GM12878 (cell line): Measurements from ENCODE around the gene WWP2. TPM values are rescaled to one million over a fixed set of nuclear protein-coding genes. Genes with fewer than 3 reads are reported as not detected.

Experiments used
- ATAC-seq: fragments of 200-7000 bp; cut with Tn5 transposase; 3 replicates; pipeline ENCODE4 v1.9.1; 2020; ENCODE audit warnings: mild to moderate bottlenecking, moderate library complexity
- BruUV-seq: library from RNA; stranded (reverse); fragments of 400-500 nt; replicated peaks from 2 replicates; lab custom pipeline; 2021; lab: Mats Ljungman, UMichigan
- CTCF ChIA-PET: fragments of 300-600 bp; sonication (Branson Sonifier 250); formaldehyde crosslinking; extraction: SDS; loops from one replicate; lab custom pipeline; 2021; ENCODE audit warnings: inconsistent platforms; lab: Yijun Ruan, JAX
- POLR2A ChIA-PET: fragments of 350-600 bp; formaldehyde crosslinking; extraction: SDS; loops from one replicate; lab custom pipeline; 2021; ENCODE audit warnings: inconsistent platforms; lab: Charles Lee
- RAD21 ChIA-PET: fragments of 300-600 bp; sonication (Branson Sonifier 250); formaldehyde crosslinking; loops from one replicate; lab custom pipeline; 2023; ENCODE audit warnings: antibody characterized with exemption; ENCODE audit not compliant: unreplicated experiment; lab: Charles Lee
- SMC1A ChIA-PET: fragments of 300-600 bp; sonication (Branson Sonifier 250); formaldehyde crosslinking; loops from one replicate; lab custom pipeline; 2023; ENCODE audit not compliant: unreplicated experiment, uncharacterized antibody; lab: Charles Lee
- DNase-seq: peaks from one replicate; pipeline ENCODE4 v3.0.0-alpha.2; 2011; ENCODE audit warnings: low read depth, low spot score
- FAIRE-seq: peaks from 3 replicates; lab custom pipeline; 2011; peaks lifted over from hg19 to GRCh38; lab: Jason Lieb, UNC
- H2AFZ ChIP-seq: 2 replicates; pipeline ENCODE4 v1.6.0; 2011; ENCODE audit warnings: low read depth, low read length, control low read depth; ENCODE audit not compliant: control insufficient read depth
- H3K27ac ChIP-seq: 2 replicates; pipeline ENCODE4 v1.5.1; 2011; ENCODE audit warnings: control low read depth; ENCODE audit not compliant: control insufficient read depth, insufficient read depth
- H3K27me3 ChIP-seq, 2 experiments: replicated peaks in 1 of 2; 2 replicates each; pipeline versions ENCODE4 v1.6.0 to v1.6.1; 2011; ENCODE audit warnings: low read length in 1 of 2; ENCODE audit not compliant: control insufficient read depth in 2 of 2, insufficient read depth in 2 of 2
- H3K36me3 ChIP-seq, 2 experiments: 2 replicates each; pipeline ENCODE4 v1.5.1; 2011; ENCODE audit warnings: low read length in 1 of 2; ENCODE audit not compliant: control insufficient read depth in 2 of 2, insufficient read depth in 2 of 2
- H3K4me1 ChIP-seq: 2 replicates; pipeline ENCODE4 v1.6.1; 2011; ENCODE audit warnings: mild to moderate bottlenecking, low read length, moderate library complexity, mixed read lengths; ENCODE audit not compliant: control insufficient read depth, insufficient read depth
- H3K4me2 ChIP-seq: 2 replicates; pipeline ENCODE4 v1.6.0; 2011; ENCODE audit warnings: control low read depth; ENCODE audit not compliant: control insufficient read depth, insufficient read depth
- H3K4me3 ChIP-seq: fragments of 200-600 bp; sonication (generic); 2 replicates; pipeline ENCODE4 v1.5.1; 2016
- H3K79me2 ChIP-seq: 2 replicates; pipeline ENCODE4 v1.6.0; 2011; ENCODE audit warnings: low read length; ENCODE audit not compliant: control insufficient read depth, insufficient read depth
- H3K9ac ChIP-seq: 2 replicates; pipeline ENCODE4 v1.8.0; 2011; ENCODE audit warnings: low read length, control low read depth, mixed read lengths; ENCODE audit not compliant: control insufficient read depth, insufficient read depth
- H3K9me3 ChIP-seq: replicated peaks from 3 replicates; pipeline ENCODE4 v1.5.1; 2011; ENCODE audit warnings: mild to moderate bottlenecking, low read length; ENCODE audit not compliant: control insufficient read depth, insufficient read depth
- H4K20me1 ChIP-seq: 2 replicates; pipeline ENCODE4 v1.6.0; 2011; ENCODE audit not compliant: control insufficient read depth, insufficient read depth
- IKZF2 ChIP-seq, 2 experiments: fragments of 450-650 bp; IDR thresholded peaks; 2 replicates each; pipeline ENCODE4 v1.6.1; 2017; ENCODE audit warnings: mild to moderate bottlenecking in 2 of 2, moderate library complexity in 2 of 2
- NFXL1 ChIP-seq: fragments of 450-650 bp; IDR thresholded peaks from 2 replicates; pipeline ENCODE4 v1.6.1; 2017; ENCODE audit warnings: antibody characterized with exemption, mild to moderate bottlenecking, borderline replicate concordance
- POU2F2 ChIP-seq: IDR thresholded peaks from 3 replicates; pipeline ENCODE4 v1.6.1; 2011; ENCODE audit warnings: low read depth, mild to moderate bottlenecking, low read length, borderline replicate concordance
- WGBS: methylation state at CpG from one replicate; pipeline ENCODE4 v1.1.6; 2016; ENCODE audit warnings: low lambda C conversion rate; ENCODE audit not compliant: insufficient replicate concordance, insufficient coverage; ENCODE audit errors: missing lambda C conversion rate; 5-methylcytosine and 5-hydroxymethylcytosine counted together
- in situ Hi-C: fragments of 300-500 bp; cut with MboI; formaldehyde crosslinking; loops from 9 replicates; pipeline ENCODE4 v1.14.3; 2018; ENCODE audit warnings: mixed read lengths
- intact Hi-C: fragments of 100-400 bp; cut with micrococcal nuclease; formaldehyde crosslinking; loops from one replicate; pipeline ENCODE4 v1.14.2; 2022; ENCODE audit not compliant: unreplicated experiment
- polyA plus RNA-seq, 11 experiments: library from polyadenylated mRNA; depleted of rRNA in 4 of 11; unstranded in 6 of 11; stranded (reverse) in 5 of 11; fragments of >200 nt; fragmentation: Nextera tagmentation in 4 of 11; fragmentation: Illumina TruSeq in 1 of 11; extraction: Ambion mirVana in 4 of 11; extraction: Trizol in 1 of 11; gene quantifications; 1 replicate in 1 of 11; 2 replicates in 10 of 11; pipeline versions ENCODE4 v1.2.1 to v1.2.3, GENCODE V29; 2011 to 2016; ENCODE audit warnings: inconsistent platforms in 2 of 11, missing spikeins in 2 of 11, low read depth in 1 of 11
- total RNA-seq, 4 experiments: library from RNA; depleted of rRNA in 3 of 4; stranded (reverse); fragments of >200 nt in 3 of 4; fragmentation: Illumina TruSeq in 1 of 4; extraction: Trizol in 1 of 4; gene quantifications; 2 replicates each; pipeline versions ENCODE4 v1.2.1 to v1.2.3, GENCODE V29; 2013 to 2021
- TF ChIP-seq, protein P1 (sequence below): fragments of 450-650 bp; formaldehyde crosslinking; IDR thresholded peaks from 2 replicates; pipeline ENCODE4 v1.4.0; 2022; ENCODE audit warnings: mild to moderate bottlenecking, moderate library complexity
- TF ChIP-seq, protein P2 (sequence below): IDR thresholded peaks from 2 replicates; pipeline ENCODE4 v1.6.1; 2012; ENCODE audit warnings: mild to moderate bottlenecking, low read depth, low read length

The WWP2 gene
- total and polyA plus RNA-seq, 10 of the 15 experiments (the other 5 are each of a cell fraction or from before 2014, with no cell fraction given): 2.8 to 47.0 (median 23.8) TPM

DNA sequence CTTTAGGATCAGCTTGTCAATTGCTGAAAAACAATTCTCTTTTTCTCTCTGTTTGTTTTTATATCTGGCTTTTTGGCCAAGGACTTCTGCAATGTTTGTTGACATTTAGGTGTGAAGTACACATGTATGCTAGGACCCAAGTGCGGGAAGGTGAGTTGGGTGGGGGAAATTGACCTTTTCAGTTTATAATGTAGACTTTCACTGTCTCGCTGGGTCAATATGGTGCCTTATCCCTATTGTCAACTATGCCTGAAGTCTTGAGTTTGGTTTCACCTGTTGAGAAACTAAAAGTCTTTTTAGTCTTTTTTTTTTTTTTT is 9.5 kb downstream of the WWP2 start:
- ChIA-PET POLR2A (interaction anchor here (0.6 to 1.6 kb wide), 6 partner anchors 9 to 503 kb away, joined by 3 to 11 read pairs (median 4); partner anchors contain the start of genes NOB1 and WWP2), RAD21 (interaction anchor here (1.0 to 3.3 kb wide), 2 partner anchors 8 to 17 kb away, joined by 3 to 10 read pairs; partner anchors contain the start of genes NOB1 and WWP2), CTCF (interaction anchor here (0.6 to 3.9 kb wide), 7 partner anchors 9 to 641 kb away, joined by 3 to 25 read pairs (median 3); partner anchors contain the start of genes NOB1 and WWP2), SMC1A (interaction anchor here (1.1 to 2.9 kb wide), 4 partner anchors 9 to 159 kb away, joined by 3 to 9 read pairs (median 6); partner anchors contain the start of genes NOB1 and WWP2)
- Histone ChIP-seq H3K4me3 (no peak overlapping the region), H3K9ac (no peak overlapping the region), H3K9me3 (peaks cover 12% of the 10 kb centered on the region; the same call in 2 of the 3 replicates), H2AFZ (no peak overlapping the region), H3K27me3 (no peaks in the 10 kb centered on the region), H3K79me2 (peaks cover 28% of the 10 kb centered on the region), H3K36me3 (no peaks in the 10 kb centered on the region; a peak in 1 of 4 replicates), H3K4me1 (peaks cover 37% of the 10 kb centered on the region), H3K27ac (no peak overlapping the region), H3K4me2 (no peak overlapping the region), H4K20me1 (no peaks in the 10 kb centered on the region)
- 67% methylated on average over 2 of the region's 2 CpGs for WGBS
- no peak for ATAC-seq
- no TSS peak for BruUV-seq
- no peak for TF ChIP-seq NFXL1
- intact Hi-C loops: no loop called here
- DNase-seq: no peak
- no peak for FAIRE-seq
- in situ Hi-C loops: no loop called here

DNA sequence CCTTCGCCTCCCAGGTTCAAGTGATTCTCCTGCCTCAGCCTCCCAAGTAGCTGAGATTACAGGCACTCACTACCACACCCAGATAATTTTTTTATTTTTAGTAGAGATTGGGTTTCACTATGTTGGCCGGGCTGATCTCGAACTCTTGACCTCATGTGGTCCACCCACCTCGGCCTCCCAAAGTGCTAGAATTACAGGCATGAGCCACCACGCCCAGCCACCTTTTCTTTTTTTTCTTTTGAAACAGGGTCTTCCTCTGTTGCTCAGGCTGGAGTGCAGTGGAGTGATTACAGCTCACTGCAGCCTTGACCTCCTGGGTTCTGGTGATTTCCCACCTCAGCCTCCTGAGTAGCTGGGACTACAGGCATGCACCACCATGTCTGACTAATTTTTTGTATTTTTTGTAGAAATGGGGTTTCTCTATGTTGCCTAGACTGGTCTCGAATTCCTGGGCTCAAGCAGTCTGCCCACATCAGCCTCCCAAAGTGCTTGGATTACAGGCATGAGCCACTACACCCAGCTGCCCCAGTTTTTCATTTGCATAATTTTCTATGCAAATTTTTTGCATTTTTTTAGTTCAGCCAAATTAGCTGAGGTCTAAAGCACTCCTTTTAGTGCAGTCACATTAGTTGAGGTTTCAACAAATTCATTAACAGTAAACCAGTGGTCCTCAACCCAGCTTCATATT is 11.3 kb downstream of the WWP2 start:
- CTCF ChIA-PET: interaction anchor here (1.5 to 3.9 kb wide), 2 partner anchors 19 to 23 kb away, joined by 3 to 25 read pairs; partner anchors contain the start of gene NOB1
- no TSS peak for BruUV-seq
- SMC1A ChIA-PET: interaction anchor here (0.9 to 2.9 kb wide), 3 partner anchors 11 to 157 kb away, joined by 3 to 9 read pairs (median 4); partner anchors contain the start of genes NOB1 and WWP2
- FAIRE-seq: no peak
- H3K4me1 ChIP-seq: peaks cover 30% of the 10 kb centered on the region
- H3K4me3 ChIP-seq: no peak overlapping the region
- H3K36me3 ChIP-seq: no peaks in the 10 kb centered on the region; a peak in 1 of 4 replicates
- TF ChIP-seq IKZF2 (IDR thresholded peaks at IDR 0.05): peak in 1 of 2 experiments; percentile 13; a peak in 1 of 4 replicates
- TF ChIP-seq, protein P1, sequence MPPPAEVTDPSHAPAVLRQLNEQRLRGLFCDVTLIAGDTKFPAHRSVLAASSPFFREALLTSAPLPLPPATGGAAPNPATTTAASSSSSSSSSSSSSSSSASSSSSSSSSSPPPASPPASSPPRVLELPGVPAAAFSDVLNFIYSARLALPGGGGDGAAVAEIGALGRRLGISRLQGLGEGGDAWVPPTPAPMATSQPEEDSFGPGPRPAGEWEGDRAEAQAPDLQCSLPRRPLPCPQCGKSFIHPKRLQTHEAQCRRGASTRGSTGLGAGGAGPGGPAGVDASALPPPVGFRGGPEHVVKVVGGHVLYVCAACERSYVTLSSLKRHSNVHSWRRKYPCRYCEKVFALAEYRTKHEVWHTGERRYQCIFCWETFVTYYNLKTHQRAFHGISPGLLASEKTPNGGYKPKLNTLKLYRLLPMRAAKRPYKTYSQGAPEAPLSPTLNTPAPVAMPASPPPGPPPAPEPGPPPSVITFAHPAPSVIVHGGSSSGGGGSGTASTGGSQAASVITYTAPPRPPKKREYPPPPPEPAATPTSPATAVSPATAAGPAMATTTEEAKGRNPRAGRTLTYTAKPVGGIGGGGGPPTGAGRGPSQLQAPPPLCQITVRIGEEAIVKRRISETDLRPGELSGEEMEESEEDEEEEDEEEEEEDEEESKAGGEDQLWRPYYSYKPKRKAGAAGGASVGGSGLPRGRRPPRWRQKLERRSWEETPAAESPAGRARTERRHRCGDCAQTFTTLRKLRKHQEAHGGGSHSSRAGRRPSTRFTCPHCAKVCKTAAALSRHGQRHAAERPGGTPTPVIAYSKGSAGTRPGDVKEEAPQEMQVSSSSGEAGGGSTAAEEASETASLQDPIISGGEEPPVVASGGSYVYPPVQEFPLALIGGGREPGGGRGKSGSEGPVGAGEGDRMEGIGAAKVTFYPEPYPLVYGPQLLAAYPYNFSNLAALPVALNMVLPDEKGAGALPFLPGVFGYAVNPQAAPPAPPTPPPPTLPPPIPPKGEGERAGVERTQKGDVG (CRISPR knock-in tag): no peak
- TF ChIP-seq, protein P2, sequence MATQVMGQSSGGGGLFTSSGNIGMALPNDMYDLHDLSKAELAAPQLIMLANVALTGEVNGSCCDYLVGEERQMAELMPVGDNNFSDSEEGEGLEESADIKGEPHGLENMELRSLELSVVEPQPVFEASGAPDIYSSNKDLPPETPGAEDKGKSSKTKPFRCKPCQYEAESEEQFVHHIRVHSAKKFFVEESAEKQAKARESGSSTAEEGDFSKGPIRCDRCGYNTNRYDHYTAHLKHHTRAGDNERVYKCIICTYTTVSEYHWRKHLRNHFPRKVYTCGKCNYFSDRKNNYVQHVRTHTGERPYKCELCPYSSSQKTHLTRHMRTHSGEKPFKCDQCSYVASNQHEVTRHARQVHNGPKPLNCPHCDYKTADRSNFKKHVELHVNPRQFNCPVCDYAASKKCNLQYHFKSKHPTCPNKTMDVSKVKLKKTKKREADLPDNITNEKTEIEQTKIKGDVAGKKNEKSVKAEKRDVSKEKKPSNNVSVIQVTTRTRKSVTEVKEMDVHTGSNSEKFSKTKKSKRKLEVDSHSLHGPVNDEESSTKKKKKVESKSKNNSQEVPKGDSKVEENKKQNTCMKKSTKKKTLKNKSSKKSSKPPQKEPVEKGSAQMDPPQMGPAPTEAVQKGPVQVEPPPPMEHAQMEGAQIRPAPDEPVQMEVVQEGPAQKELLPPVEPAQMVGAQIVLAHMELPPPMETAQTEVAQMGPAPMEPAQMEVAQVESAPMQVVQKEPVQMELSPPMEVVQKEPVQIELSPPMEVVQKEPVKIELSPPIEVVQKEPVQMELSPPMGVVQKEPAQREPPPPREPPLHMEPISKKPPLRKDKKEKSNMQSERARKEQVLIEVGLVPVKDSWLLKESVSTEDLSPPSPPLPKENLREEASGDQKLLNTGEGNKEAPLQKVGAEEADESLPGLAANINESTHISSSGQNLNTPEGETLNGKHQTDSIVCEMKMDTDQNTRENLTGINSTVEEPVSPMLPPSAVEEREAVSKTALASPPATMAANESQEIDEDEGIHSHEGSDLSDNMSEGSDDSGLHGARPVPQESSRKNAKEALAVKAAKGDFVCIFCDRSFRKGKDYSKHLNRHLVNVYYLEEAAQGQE: no peak
- 0 out of 3 replicates have a peak, but pooled peaks have one; percentile 56 for TF ChIP-seq POU2F2
- TF ChIP-seq, all 136 proteins: peak for 2
- ATAC-seq (peak; percentile 45), DNase-seq (no peak)
- Histone ChIP-seq H3K9me3 (peaks cover 12% of the 10 kb centered on the region; the same call in 2 of the 3 replicates), H3K4me2 (peak overlapping the region; percentile 65), H2AFZ (no peak overlapping the region), H4K20me1 (no peaks in the 10 kb centered on the region), H3K9ac (no peak overlapping the region), H3K79me2 (peaks cover 25% of the 10 kb centered on the region), H3K27me3 (no peaks in the 10 kb centered on the region), H3K27ac (no peak overlapping the region)
- in situ Hi-C loops: no loop called here
- RAD21 ChIA-PET: interaction anchor here (1.0 to 3.3 kb wide), 4 partner anchors 10 to 157 kb away, joined by 3 to 10 read pairs (median 4); partner anchors contain the start of gene WWP2
- 1% methylated on average over 6 of the region's 6 CpGs for WGBS
- POLR2A ChIA-PET: no interaction called here
- intact Hi-C loops: no loop called here
